ENCODE results near the gene ATG16L2.

GRCh38 chr11:72799441-72799840 lies 14.8 kb upstream of the ATG16L2 start:
- no peak for TF ChIP-seq POLR2A (IDR thresholded peaks at IDR 0.05)
- no peak for TF ChIP-seq CTCF (IDR thresholded peaks at IDR 0.05)

Data from thyroid gland (tissue), 4 donors.